Panc1 (cell line): ENCODE results near the gene RPL19. TPM values are rescaled to one million over a fixed set of nuclear protein-coding genes. Genes with fewer than 3 reads are reported as not detected.

Experiments used
- ATAC-seq: fragments of 200-7000 bp; cut with Tn5 transposase; 2 replicates; pipeline ENCODE4 v1.9.1; 2020; ENCODE audit warnings: mild to moderate bottlenecking, moderate library complexity
- BruUV-seq: library from RNA; stranded (reverse); fragments of 400-500 nt; replicated peaks from 2 replicates; lab custom pipeline; 2021; lab: Mats Ljungman, UMichigan
- CTCF ChIA-PET: fragments of 300-600 bp; sonication (Branson Sonifier 250); formaldehyde crosslinking; loops from one replicate; lab custom pipeline; 2022; ENCODE audit warnings: antibody characterized with exemption; lab: Charles Lee
- POLR2A ChIA-PET: fragments of 300-600 bp; sonication (Branson Sonifier 250); formaldehyde crosslinking; loops from one replicate; lab custom pipeline; 2022; ENCODE audit warnings: antibody characterized with exemption; lab: Charles Lee
- DNase-seq: peaks from one replicate; pipeline ENCODE4 v3.0.0-alpha.2; 2010; ENCODE audit warnings: low read depth, low spot score
- H3K27ac ChIP-seq: 2 replicates; pipeline ENCODE4 v1.5.1; 2011; ENCODE audit warnings: mild to moderate bottlenecking, low read length, inconsistent platforms
- H3K27me3 ChIP-seq: fragments of 200-500 bp; sonication (Bioruptor generic); 2 replicates; pipeline ENCODE4 v1.6.0; 2014; ENCODE audit warnings: low read length, inconsistent platforms; ENCODE audit not compliant: control insufficient read depth, insufficient read depth
- H3K36me3 ChIP-seq: fragments of 200-500 bp; sonication (Bioruptor generic); 2 replicates; pipeline ENCODE4 v1.5.1; 2014; ENCODE audit warnings: inconsistent platforms, mild to moderate bottlenecking, low read length, moderate library complexity; ENCODE audit not compliant: control insufficient read depth, insufficient read depth
- H3K4me1 ChIP-seq: 2 replicates; pipeline ENCODE4 v1.5.1; 2011; ENCODE audit warnings: inconsistent platforms, mild to moderate bottlenecking, low read length, moderate library complexity; ENCODE audit not compliant: control insufficient read depth, insufficient read depth
- H3K4me3 ChIP-seq, 2 experiments: 2 replicates each; pipeline ENCODE4 v1.5.1; 2011 to 2012; ENCODE audit warnings: low read depth in 2 of 2, low read length in 2 of 2, mild to moderate bottlenecking in 2 of 2, inconsistent platforms in 1 of 2, moderate library complexity in 1 of 2
- H3K9me3 ChIP-seq: fragments of 200-500 bp; sonication (Bioruptor generic); 2 replicates; pipeline ENCODE4 v1.5.1; 2014; ENCODE audit warnings: low read depth, mild to moderate bottlenecking, inconsistent platforms, low read length, moderate library complexity; ENCODE audit not compliant: control insufficient read depth, insufficient read depth
- CTCF ChIP-seq: fragments of 450-650 bp; IDR thresholded peaks from 2 replicates; pipeline ENCODE4 v1.5.1; 2017; ENCODE audit warnings: mild to moderate bottlenecking
- POLR2AphosphoS5 ChIP-seq: IDR thresholded peaks from 2 replicates; pipeline ENCODE4 v1.6.1; 2012; ENCODE audit warnings: mild to moderate bottlenecking, low read depth, low read length, moderate library complexity
- REST ChIP-seq, 2 experiments: IDR thresholded peaks; 2 replicates each; pipeline ENCODE4 v1.6.1; 2011 to 2012; ENCODE audit warnings: low read depth in 2 of 2, control low read depth in 1 of 2, low read length in 1 of 2, mild to moderate bottlenecking in 1 of 2, moderate library complexity in 1 of 2; ENCODE audit not compliant: insufficient read depth in 1 of 2
- SIN3A ChIP-seq: IDR thresholded peaks from 2 replicates; pipeline ENCODE4 v1.6.1; 2012; ENCODE audit warnings: low read depth, mild to moderate bottlenecking, low read length, moderate library complexity, borderline replicate concordance; ENCODE audit not compliant: insufficient read depth
- TCF7L2 ChIP-seq: IDR thresholded peaks from 2 replicates; pipeline ENCODE4 v1.6.1; 2011; ENCODE audit warnings: mild to moderate bottlenecking, low read depth, low read length, inconsistent platforms
- in situ Hi-C: cut with HindIII; loops from 2 replicates; pipeline ENCODE4 v1.10.0; 2016; ENCODE audit warnings: low sequenced_read_pairs, low pct_unique_long_range_greater_than_20kb
- intact Hi-C: fragments of 100-400 bp; cut with micrococcal nuclease; formaldehyde crosslinking; loops from one replicate; pipeline ENCODE4 v1.10.0; 2022; ENCODE audit not compliant: unreplicated experiment
- total RNA-seq: library from RNA; stranded (reverse); gene quantifications from one replicate; pipeline ENCODE4 v1.2.1, GENCODE V29; 2021; ENCODE audit not compliant: unreplicated experiment

The RPL19 gene
- total RNA-seq, 1 experiment from 2014 or later: 971 TPM

- POLR2A ChIA-PET: interaction anchor here (0.6 kb wide), 3 partner anchors 35 to 277 kb away, joined by 3 to 8 read pairs (median 6); no protein-coding TSS in a partner anchor
- Histone ChIP-seq H3K36me3 (no peaks in the 10 kb centered on the region), H3K4me1 (peaks cover 5% of the 10 kb centered on the region; the same call in 1 of the 2 replicates), H3K27ac (peak overlapping the region; percentile 72), H3K27me3 (no peaks in the 10 kb centered on the region), H3K9me3 (no peaks in the 10 kb centered on the region), H3K4me3 (peak overlapping the region; percentile 84 to 92)
- peak; percentile 78 for ATAC-seq
- in situ Hi-C loops (no loop called here), intact Hi-C loops (loop anchor here (5.0 to 10.0 kb wide), 2 partner anchors 79 to 171 kb away; no protein-coding TSS in a partner anchor)
- TF ChIP-seq CTCF (no peak), TCF7L2 (no peak), SIN3A (no peak; the same call in 1 of the 2 replicates), REST (IDR thresholded peaks at IDR 0.05; ENCODE audit: insufficient read depth in 1 of 2, low read depth in 2 of 2, low read length in 1 of 2) (no peak), POLR2AphosphoS5 (no peak)
- CTCF ChIA-PET: interaction anchor here (0.6 to 4.2 kb wide), 10 partner anchors 9 to 292 kb away, joined by 3 to 47 read pairs (median 4); no protein-coding TSS in a partner anchor
- BruUV-seq: no TSS peak
- peak; percentile 70 for DNase-seq
Measured at GRCh38 chr17:39153599-39154051, 46.5 kb upstream of the RPL19 start.

GRCh38 chr17:39155654-39156053 lies 44.4 kb upstream of the RPL19 start:
- no TSS peak for BruUV-seq
- H3K27ac ChIP-seq: no peak overlapping the region
- H3K27me3 ChIP-seq: no peaks in the 10 kb centered on the region
- intact Hi-C loops: loop anchor here (10.0 kb wide), 1 partner anchor 81 kb away; no protein-coding TSS in a partner anchor
- peaks cover 5% of the 10 kb centered on the region; the same call in 1 of the 2 replicates for H3K4me1 ChIP-seq
- H3K4me3 ChIP-seq: peak overlapping the region; percentile 84 to 92
- POLR2A ChIA-PET: no interaction called here
- DNase-seq: no peak
- ATAC-seq: no peak
- TF ChIP-seq REST (IDR thresholded peaks at IDR 0.05; ENCODE audit: insufficient read depth in 1 of 2, low read depth in 2 of 2, low read length in 1 of 2): no peak
- no peak for TF ChIP-seq TCF7L2
- no peaks in the 10 kb centered on the region for H3K36me3 ChIP-seq
- H3K9me3 ChIP-seq: no peaks in the 10 kb centered on the region
- CTCF ChIA-PET: interaction anchor here (0.6 kb wide), 1 partner anchor 93 kb away, joined by 3 read pairs; no protein-coding TSS in a partner anchor
- in situ Hi-C loops: no loop called here
